Ovary (tissue), 9 donors: ENCODE measurements around the gene ZSCAN10. TPM values are rescaled to one million over a fixed set of nuclear protein-coding genes. Genes with fewer than 3 reads are reported as not detected.

Experiments used
- DNase-seq, 5 donors: peaks; one replicate each; pipeline ENCODE4 v3.0.0-alpha.2; 2019 to 2020
- H3K27ac ChIP-seq, 2 donors: fragments of 200-600 bp; one replicate each; pipeline versions ENCODE4 v1.5.1 to v1.8.0; 2019 to 2022
- H3K27me3 ChIP-seq: fragments of 200-600 bp; one replicate; pipeline ENCODE4 v1.8.0; 2022
- H3K36me3 ChIP-seq: fragments of 200-600 bp; sonication (generic); one replicate; pipeline ENCODE4 v1.5.1; 2019
- H3K4me1 ChIP-seq: one replicate; pipeline ENCODE4 v1.8.1; 2013; ENCODE audit warnings: mild to moderate bottlenecking, moderate library complexity; ENCODE audit not compliant: insufficient read depth
- H3K4me3 ChIP-seq: fragments of 200-600 bp; sonication (generic); one replicate; pipeline ENCODE4 v1.5.1; 2017
- H3K9me3 ChIP-seq, 2 donors: fragments of 200-600 bp in 1 of 2; sonication (generic) in 1 of 2; one replicate each; pipeline versions ENCODE4 v1.5.1 to v1.8.1; 2013 to 2019; ENCODE audit warnings: mild to moderate bottlenecking in 1 of 2, moderate library complexity in 1 of 2
- CTCF ChIP-seq, 3 donors: fragments of 450-650 bp in 2 of 3; fragments of 200-600 bp in 1 of 3; IDR thresholded peaks; one replicate each; pipeline versions ENCODE4 v1.5.1 to v1.8.0; 2016 to 2022; ENCODE audit warnings: antibody characterized with exemption in 3 of 3, mild to moderate bottlenecking in 1 of 3
- EP300 ChIP-seq: sonication (generic); formaldehyde crosslinking; IDR thresholded peaks from one replicate; pipeline ENCODE4 v1.6.1; 2017; ENCODE audit warnings: antibody characterized with exemption
- POLR2A ChIP-seq: fragments of 450-650 bp; IDR thresholded peaks from one replicate; pipeline ENCODE4 v1.6.1; 2017; ENCODE audit warnings: antibody characterized with exemption, mild to moderate bottlenecking, moderate library complexity
- WGBS, 3 donors: extraction: QIAGEN DNeasy Blood & Tissue Kit in 1 of 3; methylation state at CpG; one replicate each; pipeline versions ENCODE4 v1.1.5 to v1.1.7; 2013 to 2017; 5-methylcytosine and 5-hydroxymethylcytosine counted together
- intact Hi-C, 4 donors: fragments of 100-400 bp; cut with DNase I; formaldehyde crosslinking; loops; one replicate each; pipeline versions ENCODE4 v1.11.0 to v1.15.1; 2022 to 2023
- polyA plus RNA-seq, 2 donors: library from polyadenylated mRNA; stranded (reverse); fragments of 200-250 nt in 1 of 2; fragments of 350-450 nt in 1 of 2; fragmentation: Illumina TruSeq in 1 of 2; extraction: RNeasy Lipid Tissue Mini Kit (QIAGEN cat#74804) in 1 of 2; gene quantifications; one replicate each; pipeline ENCODE4 v1.2.3, GENCODE V29; 2013 to 2014
- total RNA-seq, 7 donors: library from RNA; depleted of rRNA in 2 of 7; stranded (reverse); fragments of >200 nt in 2 of 7; fragmentation: NEBNext Ultra II Directional in 3 of 7; extraction: Animal tissue kit (Norgen Biotek cat#: 25700) in 3 of 7; gene quantifications; one replicate each; pipeline versions ENCODE4 v1.1.0 to v1.2.4, GENCODE V29; 2016 to 2023
- donor health status: DM: no; HTN: no; CAD: no; lungs with moderate emphysema.
- donor health status: DM: no; HTN: no; CAD: no.
- donor health status: Bipolar disorder and iron deficiency.
- donor health status: DM: yes; HTN: yes; CAD: no.
- donor health status: DM: no; HTN: no; CAD: no.
- donor health status: DM: yes; HTN: yes; CAD: no.

Gene ZSCAN10
- total and polyA plus RNA-seq, 9 donors, result 0.06 to 0.69 (median 0.47) TPM; not detected in 6

GRCh38 chr16:3101018-3101840 is 2.1 kb upstream of the ZSCAN10 start:
- WGBS, 3 donors, result 56 to 66% (median 63%) methylated on average over 29 of the region's 29 CpGs
- H3K4me3 ChIP-seq, result no peak overlapping the region

GRCh38 chr16:3099732-3100499 is 822 bp upstream of the ZSCAN10 start:
- 4 to 5% (median 4%) methylated on average over 39 of the region's 39 CpGs for WGBS, 3 donors
- no peak overlapping the region for H3K4me3 ChIP-seq
- H3K27ac ChIP-seq, result no peak overlapping the region

More at GRCh38 chr16:3101018-3101840, 2.1 kb upstream of the ZSCAN10 start:
- Histone ChIP-seq H3K27ac (no peak overlapping the region), H3K4me1 (peaks cover 2% of the 10 kb centered on the region), H3K36me3 (no peaks in the 10 kb centered on the region), H3K27me3 (no peaks in the 10 kb centered on the region), H3K9me3 (no peaks in the 10 kb centered on the region)
- TF ChIP-seq CTCF (IDR thresholded peaks at IDR 0.05) (no peak), POLR2A (no peak), EP300 (no peak)
- DNase-seq, result no peak
- intact Hi-C loops, result no loop called here

GRCh38 chr16:3099395-3099731 is 269 bp upstream of the ZSCAN10 start:
- Histone ChIP-seq H3K4me1 (peaks cover 2% of the 10 kb centered on the region), H3K4me3 (no peak overlapping the region), H3K27ac (no peak overlapping the region), H3K27me3 (no peaks in the 10 kb centered on the region), H3K9me3 (no peaks in the 10 kb centered on the region), H3K36me3 (no peaks in the 10 kb centered on the region)
- 65 to 80% (median 80%) methylated on average over 5 of the region's 5 CpGs for WGBS, 3 donors
- intact Hi-C loops, result no loop called here
- TF ChIP-seq EP300, result no peak
- no peak for TF ChIP-seq CTCF (IDR thresholded peaks at IDR 0.05)
- no peak for TF ChIP-seq POLR2A
- DNase-seq, result no peak

More at GRCh38 chr16:3099732-3100499, 822 bp upstream of the ZSCAN10 start:
- Histone ChIP-seq H3K9me3 (no peaks in the 10 kb centered on the region), H3K4me1 (peaks cover 2% of the 10 kb centered on the region), H3K27me3 (no peaks in the 10 kb centered on the region), H3K36me3 (no peaks in the 10 kb centered on the region)
- intact Hi-C loops, result no loop called here
- no peak for TF ChIP-seq EP300
- no peak for TF ChIP-seq POLR2A
- peak; percentile 48 to 80 (median 79) for DNase-seq

GRCh38 chr16:3097266-3097665 is 1.8 kb downstream of the ZSCAN10 start:
- no peak overlapping the region for H3K4me3 ChIP-seq
- no peaks in the 10 kb centered on the region for H3K9me3 ChIP-seq
- WGBS, 3 donors, result 52 to 60% (median 53%) methylated on average over 8 of the region's 8 CpGs
- no peaks in the 10 kb centered on the region for H3K27me3 ChIP-seq
- intact Hi-C loops, result no loop called here
- H3K27ac ChIP-seq, result no peak overlapping the region
- no peak for DNase-seq
- TF ChIP-seq POLR2A, result no peak
- no peak for TF ChIP-seq CTCF (IDR thresholded peaks at IDR 0.05)
- no peak for TF ChIP-seq EP300
- peaks cover 2% of the 10 kb centered on the region for H3K4me1 ChIP-seq
- H3K36me3 ChIP-seq, result no peaks in the 10 kb centered on the region
